HG02943 (cell line): ENCODE results near the gene GRID1.
"Not testable (repeated sequence)": the region's sequence is repeated elsewhere in the genome, so short reads cannot be mapped to it uniquely, and the experiment has no call there.

Experiments
- ATAC-seq: cut with Tn5 transposase; IDR thresholded peaks from one replicate; pipeline ENCODE4 v1.9.1; 2021; ENCODE audit warnings: mild to moderate bottlenecking, low read depth, moderate library complexity; ENCODE audit not compliant: unreplicated experiment

The GRID1 gene

GRCh38 chr10:85997544-85997943, 369.1 kb downstream of the GRID1 start:
- no peak for ATAC-seq

- no peak for ATAC-seq
Observed at GRCh38 chr10:85995791-85996190, 370.8 kb downstream of the GRID1 start.

- ATAC-seq: no peak
Observed at GRCh38 chr10:85993840-85994507, 372.6 kb downstream of the GRID1 start.

- no peak for ATAC-seq
Observed at GRCh38 chr10:85993140-85993539, 373.5 kb downstream of the GRID1 start.

GRCh38 chr10:85992324-85992723, 374.3 kb downstream of the GRID1 start:
- ATAC-seq: no peak

GRCh38 chr10:85986777-85987176, 379.8 kb downstream of the GRID1 start:
- no peak for ATAC-seq

GRCh38 chr10:85983051-85983450, 383.5 kb downstream of the GRID1 start:
- ATAC-seq: no peak

GRCh38 chr10:85979598-85979997, 387.0 kb downstream of the GRID1 start:
- no peak for ATAC-seq

- ATAC-seq: no peak
Observed at GRCh38 chr10:85978566-85979358, 387.8 kb downstream of the GRID1 start.

GRCh38 chr10:85977642-85978041, 389.0 kb downstream of the GRID1 start:
- ATAC-seq: no peak

GRCh38 chr10:85976267-85976793, 390.3 kb downstream of the GRID1 start:
- ATAC-seq: no peak

GRCh38 chr10:85971494-85971893, 395.1 kb downstream of the GRID1 start:
- ATAC-seq: no peak

- no peak for ATAC-seq
Observed at GRCh38 chr10:85967594-85967993, 399.0 kb downstream of the GRID1 start.

- ATAC-seq: no peak
Observed at GRCh38 chr10:85961479-85962067, 405.0 kb downstream of the GRID1 start.

- no peak for ATAC-seq
Observed at GRCh38 chr10:85961073-85961472, 405.5 kb downstream of the GRID1 start.

- no peak for ATAC-seq
Observed at GRCh38 chr10:85959239-85959638, 407.4 kb downstream of the GRID1 start.

GRCh38 chr10:85950921-85951320, 415.7 kb downstream of the GRID1 start:
- no peak for ATAC-seq

GRCh38 chr10:85946713-85947326, 419.8 kb downstream of the GRID1 start:
- peak; percentile 86 for ATAC-seq

GRCh38 chr10:85936161-85936560, 430.4 kb downstream of the GRID1 start:
- ATAC-seq: no peak

- no peak for ATAC-seq
Observed at GRCh38 chr10:85934586-85934985, 432.0 kb downstream of the GRID1 start.

- ATAC-seq: not testable (repeated sequence)
Observed at GRCh38 chr10:85929993-85930392, 436.6 kb downstream of the GRID1 start.
